Right lobe of liver (tissue), 6 donors: Measurements from ENCODE around the gene PGLYRP3. TPM values are rescaled to one million over a fixed set of nuclear protein-coding genes. Genes with fewer than 3 reads are reported as not detected.

Source experiments
- ATAC-seq, 4 donors: fragments of 200-7000 bp; cut with Tn5 transposase; one replicate each; pipeline ENCODE4 v1.9.1; 2020; ENCODE audit warnings: mild to moderate bottlenecking in 4 of 4, moderate library complexity in 4 of 4
- DNase-seq, 3 donors: peaks; one replicate each; pipeline ENCODE4 v3.0.0-alpha.2; 2020
- H3K27ac ChIP-seq, 3 donors: fragments of 200-600 bp; one replicate each; pipeline ENCODE4 v1.8.0; 2022
- H3K27me3 ChIP-seq, 2 donors: fragments of 200-600 bp; one replicate each; pipeline ENCODE4 v1.8.0; 2022
- H3K36me3 ChIP-seq, 4 donors: fragments of 200-600 bp; sonication (generic) in 1 of 4; one replicate each; pipeline versions ENCODE4 v1.5.1 to v1.8.0; 2017 to 2022; ENCODE audit warnings: control low read depth in 1 of 4
- H3K4me1 ChIP-seq, 4 donors: fragments of 200-600 bp; sonication (generic) in 1 of 4; one replicate each; pipeline versions ENCODE4 v1.5.1 to v1.8.0; 2017 to 2022; ENCODE audit warnings: control low read depth in 1 of 4
- H3K4me3 ChIP-seq, 3 donors: fragments of 200-600 bp; one replicate each; pipeline ENCODE4 v1.8.0; 2022
- H3K9me3 ChIP-seq, 4 donors: fragments of 200-600 bp; sonication (generic) in 1 of 4; one replicate each; pipeline versions ENCODE4 v1.5.1 to v1.8.0; 2017 to 2022; ENCODE audit warnings: control low read depth in 1 of 4
- CTCF ChIP-seq, 4 donors: fragments of 200-600 bp in 3 of 4; fragments of 450-650 bp in 1 of 4; IDR thresholded peaks; one replicate each; pipeline versions ENCODE4 v1.5.1 to v1.8.0; 2016 to 2022; ENCODE audit warnings: antibody characterized with exemption in 4 of 4, mild to moderate bottlenecking in 2 of 4
- POLR2A ChIP-seq: fragments of 450-650 bp; IDR thresholded peaks from one replicate; pipeline ENCODE4 v1.6.1; 2017; ENCODE audit warnings: antibody characterized with exemption, mild to moderate bottlenecking
- WGBS: methylation state at CpG from one replicate; pipeline ENCODE4 v1.1.6; 2018; ENCODE audit warnings: low coverage, low lambda C conversion rate; ENCODE audit not compliant: insufficient coverage; ENCODE audit errors: missing lambda C conversion rate; 5-methylcytosine and 5-hydroxymethylcytosine counted together
- intact Hi-C, 2 donors: fragments of 100-400 bp; cut with DNase I; formaldehyde crosslinking; loops; one replicate each; pipeline versions ENCODE4 v1.11.2 to v1.14.1; 2022
- total RNA-seq, 6 experiments: library from RNA; depleted of rRNA in 2 of 6; stranded (reverse); fragments of >200 nt in 2 of 6; fragmentation: NEBNext Ultra II Directional in 3 of 6; extraction: Animal tissue kit (Norgen Biotek cat#: 25700) in 3 of 6; gene quantifications; one replicate each; pipeline versions ENCODE4 v1.1.0 to v1.2.4, GENCODE V29; 2016 to 2023
- donor health status: DM: no; HTN: yes; CAD: no.
- donor health status: DM: no; HTN: no; CAD: no.
- donor health status: DM: no; HTN: no; CAD: no.
- donor health status: DM: no; HTN: yes; CAD: no.
- donor health status: DM: no; HTN: yes; CAD: no.

Gene PGLYRP3
- total RNA-seq, 6 experiments from 2014 or later = not detected

GRCh38 chr1:153360592-153361479 lies 48.1 kb upstream of the PGLYRP3 start:
- no peaks in the 10 kb centered on the region for H3K36me3 ChIP-seq
- no peak for TF ChIP-seq POLR2A
- no peak for TF ChIP-seq CTCF (IDR thresholded peaks at IDR 0.05)
- ATAC-seq (no peak), DNase-seq (peak in 1 of 3 donors; percentile 48)
- WGBS = 79% methylated on average over 7 of the region's 11 CpGs
- no peak overlapping the region for H3K27ac ChIP-seq
- H3K4me1 ChIP-seq = peaks cover 0 to 8% (median 2%) of the 10 kb centered on the region in 4 donors
- no peak overlapping the region for H3K4me3 ChIP-seq
- intact Hi-C loops = no loop called here
- no peaks in the 10 kb centered on the region for H3K9me3 ChIP-seq
- no peaks in the 10 kb centered on the region for H3K27me3 ChIP-seq

- Histone ChIP-seq H3K4me1 (peaks cover 0 to 8% (median 2%) of the 10 kb centered on the region in 4 donors), H3K36me3 (no peaks in the 10 kb centered on the region), H3K9me3 (no peaks in the 10 kb centered on the region), H3K27ac (no peak overlapping the region), H3K4me3 (no peak overlapping the region), H3K27me3 (no peaks in the 10 kb centered on the region)
- ATAC-seq = peak in 2 of 4 donors; percentile 7 to 8
- intact Hi-C loops = no loop called here
- TF ChIP-seq CTCF (IDR thresholded peaks at IDR 0.05) = no peak
- TF ChIP-seq POLR2A = no peak
- DNase-seq = no peak
- WGBS = 66% methylated on average over 2 of the region's 2 CpGs
Observed at GRCh38 chr1:153360190-153360589, 47.4 kb upstream of the PGLYRP3 start.

GRCh38 chr1:153359241-153359640 lies 46.5 kb upstream of the PGLYRP3 start:
- intact Hi-C loops = loop anchor here in 1 of 2 donors (10.0 kb wide), 1 partner anchor 46 kb away; no protein-coding TSS in a partner anchor
- H3K27ac ChIP-seq = no peak overlapping the region

GRCh38 chr1:153358691-153358975 lies 45.9 kb upstream of the PGLYRP3 start:
- ATAC-seq = no peak
- 94% methylated on average over 2 of the region's 3 CpGs for WGBS

More at GRCh38 chr1:153359241-153359640, 46.5 kb upstream of the PGLYRP3 start:
- WGBS = no CpG with 5 or more reads among the region's 6 CpGs
- Histone ChIP-seq H3K36me3 (no peaks in the 10 kb centered on the region), H3K4me3 (peak overlapping the region in 1 of 3 donors; percentile 16), H3K4me1 (peaks cover 0 to 8% (median 2%) of the 10 kb centered on the region in 4 donors), H3K9me3 (no peaks in the 10 kb centered on the region), H3K27me3 (no peaks in the 10 kb centered on the region)
- no peak for ATAC-seq
- TF ChIP-seq POLR2A = no peak
- TF ChIP-seq CTCF (IDR thresholded peaks at IDR 0.05) = no peak
- peak in 1 of 3 donors; percentile 42 for DNase-seq

More at GRCh38 chr1:153358691-153358975, 45.9 kb upstream of the PGLYRP3 start:
- peak overlapping the region in 1 of 3 donors; percentile 47 for H3K27ac ChIP-seq
- no peaks in the 10 kb centered on the region for H3K27me3 ChIP-seq
- H3K36me3 ChIP-seq = no peaks in the 10 kb centered on the region
- peaks cover 0 to 8% (median 2%) of the 10 kb centered on the region in 4 donors for H3K4me1 ChIP-seq
- peak overlapping the region in 1 of 3 donors; percentile 16 for H3K4me3 ChIP-seq
- peak in 1 of 3 donors; percentile 28 for DNase-seq
- TF ChIP-seq CTCF (IDR thresholded peaks at IDR 0.05) = no peak
- no peak for TF ChIP-seq POLR2A
- H3K9me3 ChIP-seq = no peaks in the 10 kb centered on the region
- intact Hi-C loops = loop anchor here in 1 of 2 donors (10.0 kb wide), 1 partner anchor 46 kb away; no protein-coding TSS in a partner anchor
